GM12872 (cell line): ENCODE results near the gene MUC4.

Experiments used
- CTCF ChIP-seq: IDR thresholded peaks from 3 replicates; pipeline ENCODE4 v1.5.1; 2011; ENCODE audit warnings: low read depth, mild to moderate bottlenecking, low read length, moderate library complexity; ENCODE audit not compliant: insufficient read depth

The MUC4 gene

GRCh38 chr3:195714380-195715011, 97.2 kb downstream of the MUC4 start:
- no peak for TF ChIP-seq CTCF

- no peak for TF ChIP-seq CTCF
Measured at GRCh38 chr3:195711813-195712534, 99.8 kb downstream of the MUC4 start.

- no peak for TF ChIP-seq CTCF
Measured at GRCh38 chr3:195709676-195710085, 102.0 kb downstream of the MUC4 start.

DNA sequence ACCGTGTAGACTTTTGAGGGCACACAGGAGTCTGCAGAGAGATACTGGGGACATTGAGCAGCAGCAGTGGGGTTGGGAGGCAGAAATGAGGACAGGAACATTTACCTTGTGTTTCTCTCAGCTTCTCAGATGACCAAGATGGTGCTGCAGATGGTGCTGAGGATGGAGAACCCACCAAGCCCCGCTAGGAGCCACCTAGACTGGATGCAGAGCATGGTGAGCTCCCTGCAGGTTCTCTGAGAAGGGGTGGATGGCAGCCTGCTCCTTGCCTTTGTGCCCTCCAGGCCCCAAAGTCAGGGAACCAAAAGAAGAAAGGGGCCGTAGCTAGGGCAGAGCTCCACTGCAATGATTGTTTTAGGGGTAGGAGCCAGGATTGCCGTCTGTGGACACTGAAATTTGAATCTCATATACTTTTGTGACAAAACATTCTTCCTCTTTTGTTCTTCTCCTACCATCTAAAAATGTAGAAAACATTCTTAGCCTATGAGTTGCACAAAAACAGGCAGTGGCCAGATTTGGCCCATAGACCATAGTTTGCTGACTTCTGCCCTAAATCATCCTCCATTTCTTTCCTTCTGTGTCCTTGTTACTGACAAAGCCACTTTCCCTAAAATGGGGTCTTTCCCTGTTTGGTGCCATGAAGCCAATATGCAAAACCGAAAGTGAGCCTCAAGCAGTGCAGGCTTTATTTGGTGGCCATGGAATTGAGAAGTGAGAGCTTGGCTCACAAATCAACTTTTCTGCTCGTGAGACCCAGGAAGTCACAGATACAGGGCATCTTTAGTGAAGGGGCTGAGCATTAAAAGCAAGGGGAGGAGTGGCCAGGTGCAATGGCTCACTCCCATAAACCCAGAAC, 102.9 kb downstream of the MUC4 start:
- TF ChIP-seq CTCF = no peak

GRCh38 chr3:195708061-195708460, 103.7 kb downstream of the MUC4 start:
- no peak for TF ChIP-seq CTCF

- no peak for TF ChIP-seq CTCF
Measured at GRCh38 chr3:195705081-195705991, 106.4 kb downstream of the MUC4 start.
